HG03039 (cell line): ENCODE results near the gene BCL2L13.
"Not testable (repeated sequence)": the region's sequence is repeated elsewhere in the genome, so short reads cannot be mapped to it uniquely, and the experiment has no call there.

Experiments used
- ATAC-seq: cut with Tn5 transposase; IDR thresholded peaks from one replicate; pipeline ENCODE4 v1.9.1; 2021; ENCODE audit warnings: mild to moderate bottlenecking, moderate library complexity; ENCODE audit not compliant: unreplicated experiment

BCL2L13 gene

GRCh38 chr22:17636850-17637249 is 1.7 kb upstream of the BCL2L13 start:
- not testable (repeated sequence) for ATAC-seq

DNA sequence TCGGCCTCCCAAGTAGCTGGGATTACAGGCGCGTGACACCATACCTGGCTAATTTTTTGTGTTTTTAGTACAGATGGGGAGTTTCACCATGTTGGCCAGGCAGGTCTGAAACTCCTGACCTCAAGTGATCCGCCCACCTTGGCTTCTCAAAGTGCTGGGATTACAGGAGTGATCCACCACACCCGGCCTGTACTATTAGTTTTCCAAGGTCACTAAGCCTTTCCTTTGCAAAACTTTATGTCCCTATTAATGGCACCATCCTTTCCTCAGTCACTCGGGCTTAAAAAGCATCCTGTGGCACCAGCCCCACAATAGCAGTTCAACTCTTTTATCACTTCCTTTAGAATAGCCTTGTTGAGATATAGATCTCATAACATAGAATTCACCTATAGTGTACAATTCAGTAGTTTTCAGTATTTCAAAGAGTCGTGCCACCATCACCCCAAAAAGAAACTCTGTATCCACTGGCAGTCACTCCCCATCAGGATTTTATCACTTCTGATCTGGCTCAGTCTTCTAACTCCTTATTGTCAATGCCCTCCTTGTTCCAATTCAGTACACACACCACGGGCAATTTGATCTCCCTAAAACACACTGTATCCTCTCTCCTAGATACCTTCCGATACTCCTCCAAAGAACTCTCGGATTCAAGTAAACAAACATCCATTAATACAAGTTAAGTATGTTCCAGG is 921 bp upstream of the BCL2L13 start:
- ATAC-seq, result no peak

- peak; percentile 7 for ATAC-seq
These were observed 450 bp upstream of the BCL2L13 start for GRCh38 chr22:17638182-17638431.

- ATAC-seq, result no peak
These were observed 737 bp downstream of the BCL2L13 start for GRCh38 chr22:17639247-17639741.

GRCh38 chr22:17641269-17641668 is 2.7 kb downstream of the BCL2L13 start:
- no peak for ATAC-seq

DNA sequence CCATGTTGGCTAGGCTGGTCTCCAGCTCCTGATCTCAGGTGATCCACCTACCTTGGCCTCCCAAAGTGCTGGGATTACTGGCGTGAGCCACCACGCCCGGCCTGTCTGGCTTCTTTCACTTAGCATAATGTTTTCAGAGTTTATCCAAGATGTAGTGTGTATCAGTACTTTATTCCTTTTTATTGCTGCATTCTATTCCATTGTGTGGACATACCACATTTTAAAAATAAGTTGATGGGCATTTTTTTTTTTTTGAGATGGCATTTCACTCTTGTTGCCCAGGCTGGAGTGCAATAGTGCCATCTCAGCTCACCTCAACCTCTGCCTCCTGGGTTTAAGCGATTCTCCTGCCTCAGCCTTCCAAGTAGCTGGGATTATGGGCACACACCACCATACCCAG is 3.8 kb downstream of the BCL2L13 start:
- ATAC-seq, result not testable (repeated sequence)

GRCh38 chr22:17647452-17647851 is 8.9 kb downstream of the BCL2L13 start:
- ATAC-seq, result no peak

DNA sequence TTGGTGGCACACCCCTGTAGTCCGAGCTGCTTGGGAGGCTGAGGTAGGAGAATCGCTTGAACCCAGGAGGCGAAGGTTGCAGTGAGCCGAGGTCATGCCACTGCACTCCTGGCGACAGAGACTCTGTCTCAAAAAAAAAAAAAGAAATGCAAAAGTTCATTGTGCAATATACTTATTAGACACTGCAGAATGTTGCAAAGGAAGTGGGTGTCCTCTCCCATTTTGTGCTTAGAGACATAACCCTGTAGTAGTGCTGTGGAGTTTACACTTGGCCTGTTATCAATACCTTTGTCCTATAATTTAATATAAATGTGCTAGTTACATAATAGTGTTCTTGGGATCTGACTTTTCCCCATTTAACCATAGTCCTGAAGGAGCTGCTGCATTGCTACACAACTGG is 9.4 kb downstream of the BCL2L13 start:
- no peak for ATAC-seq

DNA sequence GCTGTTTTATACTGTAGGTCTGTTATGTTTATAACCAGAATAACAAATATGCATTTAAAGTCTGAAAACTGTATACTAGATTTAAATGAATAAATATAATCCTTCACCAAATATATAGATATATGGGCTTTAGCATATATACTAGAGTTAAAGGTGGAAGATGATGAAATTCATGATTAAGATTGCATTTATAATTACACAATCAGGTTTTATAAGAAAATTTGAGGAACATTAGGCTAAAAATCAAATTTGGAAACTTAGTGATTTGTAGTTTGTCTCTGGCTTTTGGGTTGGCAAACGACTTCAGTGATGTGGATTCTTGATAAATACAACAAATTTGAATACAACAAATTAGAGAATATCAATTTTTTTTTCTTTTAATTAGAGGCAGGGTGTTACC is 10.0 kb downstream of the BCL2L13 start:
- no peak for ATAC-seq

DNA sequence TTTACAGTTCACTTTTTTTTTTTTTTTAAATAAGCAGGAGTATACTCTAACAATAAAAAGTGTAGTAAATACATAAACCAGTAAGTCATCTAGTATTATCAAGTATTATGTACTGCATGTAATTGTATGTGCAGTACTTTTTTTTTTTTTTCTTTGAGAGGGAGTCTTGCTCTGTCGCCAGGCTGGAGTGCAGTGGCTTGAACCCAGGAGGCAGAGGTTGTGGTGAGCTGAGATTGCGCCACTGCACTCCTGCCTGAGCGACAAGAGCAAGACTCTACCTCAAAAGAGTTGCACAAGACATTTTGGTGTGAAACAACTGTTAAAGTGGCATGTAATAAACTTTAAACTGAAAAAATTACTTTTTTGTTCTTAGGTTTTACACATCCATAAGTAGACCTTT is 16.7 kb downstream of the BCL2L13 start:
- ATAC-seq, result no peak

DNA sequence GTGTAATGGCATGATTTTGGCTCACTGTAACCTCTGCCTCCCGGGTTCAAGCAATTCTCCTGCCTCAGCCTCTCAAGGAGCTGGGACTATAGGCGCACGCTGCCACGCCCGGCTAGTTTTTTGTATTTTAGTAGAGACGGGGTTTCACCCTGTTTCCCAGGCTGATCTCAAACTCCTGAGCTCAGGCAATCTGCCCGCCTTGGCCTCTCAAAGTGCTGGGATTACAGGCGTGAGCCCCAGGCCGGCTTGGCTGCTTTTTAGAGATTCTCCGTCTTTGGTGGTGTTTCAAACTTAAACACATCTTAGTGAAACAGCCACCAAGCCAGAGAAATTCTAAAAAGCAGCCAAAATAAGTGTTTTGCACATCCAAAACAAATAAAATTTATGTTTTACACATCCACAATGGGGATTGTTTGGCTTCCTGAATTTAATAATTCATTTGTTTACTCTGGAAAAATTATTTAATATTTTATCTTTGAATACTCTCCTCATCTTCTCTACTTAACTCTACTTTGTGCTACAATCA is 18.4 kb downstream of the BCL2L13 start:
- no peak for ATAC-seq

DNA sequence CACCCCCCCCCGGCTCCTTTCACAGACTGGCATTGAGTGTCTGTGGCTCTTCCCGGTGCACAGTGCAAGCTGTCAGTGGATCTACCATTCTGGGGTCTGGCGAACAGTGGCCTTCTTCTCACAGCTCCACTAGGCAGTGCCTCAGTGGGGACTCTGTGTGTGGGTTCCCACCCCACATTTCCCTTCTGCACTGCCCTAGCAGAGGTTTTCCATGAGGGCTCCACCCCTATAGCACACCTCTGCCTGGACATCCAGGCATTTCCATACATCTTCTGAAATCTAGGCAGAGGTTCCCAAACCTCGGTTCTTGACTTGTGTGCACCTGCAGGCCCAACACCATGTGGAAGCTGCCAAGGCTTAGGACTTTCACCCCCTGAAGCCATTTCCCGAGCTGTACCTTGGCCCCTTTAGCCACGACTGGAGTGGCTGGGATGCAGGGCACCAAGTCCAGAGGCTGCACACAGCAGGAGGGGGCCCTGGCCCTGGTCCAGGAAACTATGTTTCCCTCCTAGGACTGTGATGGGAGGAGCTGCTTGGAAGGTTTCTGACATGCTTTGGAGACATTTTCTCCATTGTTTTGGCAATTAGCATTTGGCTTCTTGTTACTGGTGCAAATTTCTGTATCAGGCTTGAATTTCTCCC is 26.0 kb downstream of the BCL2L13 start:
- no peak for ATAC-seq

- no peak for ATAC-seq
These were observed 26.7 kb downstream of the BCL2L13 start for GRCh38 chr22:17665248-17665647.

DNA sequence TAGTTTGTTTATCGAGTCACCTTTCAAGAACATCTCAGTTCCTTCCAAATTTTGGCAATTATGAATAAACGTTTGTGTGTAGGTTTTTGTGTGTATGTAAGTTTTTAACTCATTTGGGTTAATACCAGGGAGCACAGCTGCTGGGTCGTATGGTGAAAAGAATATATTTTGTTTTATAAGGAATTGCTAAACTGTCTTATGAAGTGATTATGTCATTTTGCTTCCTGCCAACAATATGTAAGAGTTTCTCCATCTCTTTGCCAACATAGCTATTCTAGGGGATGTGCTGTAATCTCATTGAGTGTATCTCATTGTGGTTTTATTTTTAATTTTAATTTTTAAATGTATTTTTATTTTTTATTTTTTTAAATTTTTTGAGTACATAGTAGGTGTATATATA is 27.3 kb downstream of the BCL2L13 start:
- ATAC-seq, result no peak

- not testable (repeated sequence) for ATAC-seq
These were observed 33.0 kb downstream of the BCL2L13 start for GRCh38 chr22:17671521-17672092.

- no peak for ATAC-seq
These were observed 33.9 kb downstream of the BCL2L13 start for GRCh38 chr22:17672417-17672991.

- no peak for ATAC-seq
These were observed 35.6 kb downstream of the BCL2L13 start for GRCh38 chr22:17674152-17674551.

- ATAC-seq, result no peak
These were observed 37.0 kb downstream of the BCL2L13 start for GRCh38 chr22:17675584-17675983.

DNA sequence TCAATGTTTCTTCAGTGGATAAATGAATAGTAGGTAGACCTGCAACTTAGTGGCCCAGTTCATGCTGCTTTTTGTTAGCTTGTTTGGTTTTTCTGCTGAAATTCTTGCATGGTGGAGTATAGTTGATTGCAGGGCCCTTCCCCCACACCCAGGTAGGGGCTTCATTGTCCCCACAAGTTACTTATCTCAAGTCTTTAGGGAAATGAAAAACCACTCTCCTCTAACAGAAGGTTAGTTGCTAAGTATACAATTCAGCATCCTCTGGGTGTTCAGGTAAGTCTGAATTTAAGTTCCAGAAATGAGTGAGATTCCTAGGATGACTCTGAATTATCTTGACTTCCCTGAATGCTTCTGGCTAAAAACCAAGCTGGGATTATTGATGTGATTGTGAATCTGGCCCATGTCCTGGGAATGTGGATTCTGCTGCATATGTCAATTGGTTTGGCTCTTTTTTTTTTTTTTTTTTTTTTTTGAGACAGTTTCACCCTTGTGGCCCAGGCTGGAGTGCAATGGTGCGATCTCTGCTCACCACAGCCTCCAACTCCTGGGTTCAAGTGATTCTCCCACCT is 40.3 kb downstream of the BCL2L13 start:
- ATAC-seq, result no peak

DNA sequence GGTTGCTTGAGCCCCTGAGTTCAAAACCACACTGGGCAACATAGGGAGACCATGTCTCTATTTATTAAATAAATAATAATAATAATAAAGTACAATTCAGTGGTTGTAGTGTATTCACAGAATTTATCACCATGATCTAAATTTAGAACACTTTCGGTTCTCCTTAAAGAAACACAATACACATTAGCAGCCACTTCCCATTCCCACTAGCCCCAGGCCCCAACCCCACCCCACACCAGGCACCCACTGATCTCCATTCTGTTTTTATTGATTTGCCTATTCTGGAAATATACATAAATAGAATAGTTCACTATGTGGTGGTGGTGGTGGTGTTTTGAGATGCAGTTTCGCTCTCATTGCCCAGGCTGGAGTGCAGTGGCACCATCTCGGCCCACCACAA is 45.7 kb downstream of the BCL2L13 start:
- ATAC-seq, result no peak

DNA sequence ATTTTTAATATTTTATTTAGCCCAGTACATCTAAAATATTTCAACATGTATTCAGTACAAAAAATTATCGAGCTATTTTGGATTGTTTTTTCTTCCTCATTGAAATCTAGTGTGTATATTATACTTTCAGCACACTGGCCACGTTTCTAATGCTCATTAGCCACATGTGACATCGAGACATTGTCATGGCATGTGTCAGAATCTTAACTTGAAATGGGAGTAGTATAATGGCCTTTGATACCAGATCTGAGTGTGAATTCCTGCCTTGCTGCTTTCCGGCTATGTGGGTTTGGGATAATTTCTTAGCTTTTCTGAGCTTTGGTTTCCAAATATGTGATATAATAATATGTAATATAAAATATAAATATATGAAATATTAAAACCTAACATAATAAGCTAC is 54.3 kb downstream of the BCL2L13 start:
- ATAC-seq, result no peak

GRCh38 chr22:17694193-17694592 is 55.6 kb downstream of the BCL2L13 start:
- ATAC-seq, result no peak
